ENCODE data around the gene ORC6. TPM values are rescaled to one million over a fixed set of nuclear protein-coding genes. Genes with fewer than 3 reads are reported as not detected.

Gene ORC6
- total RNA-seq, 1 experiment from 2014 or later: 77.1 TPM

- Histone ChIP-seq H3K27ac (peak within 1 kb of the TSS; percentile 93), H3K36me3 (peaks cover 22% of the 10 kb centered on the region), H3K9me3 (replicated peaks) (no peaks in the 10 kb centered on the region), H3K27me3 (no peaks in the 10 kb centered on the region), H3K4me3 (peak within 1 kb of the TSS; percentile 86), H3K4me1 (peaks cover 8% of the 10 kb centered on the region)
- DNase-seq: peak; percentile 99
Observed at GRCh38 chr16:46688654-46689364, 650 bp upstream of the ORC6 start, which contains the start of gene VPS35. Gene VPS35, minus strand, starts transcription at chr16:46689178. Its CDS starts 45 bp downstream, at chr16:46689133.

- DNase-seq: peak in 1 of 2 experiments; percentile 17
- H3K4me3 ChIP-seq: peak overlapping the region; percentile 86
- H3K27ac ChIP-seq: peak overlapping the region; percentile 93
- peaks cover 32% of the 10 kb centered on the region for H3K36me3 ChIP-seq
- H3K4me1 ChIP-seq: peaks cover 8% of the 10 kb centered on the region
- no peaks in the 10 kb centered on the region for H3K27me3 ChIP-seq
- no peaks in the 10 kb centered on the region for H3K9me3 ChIP-seq (replicated peaks)
Observed at GRCh38 chr16:46690281-46691178, 1.1 kb downstream of the ORC6 start.

GRCh38 chr16:46691726-46692125, 2.3 kb downstream of the ORC6 start:
- Histone ChIP-seq H3K9me3 (replicated peaks) (no peaks in the 10 kb centered on the region), H3K4me1 (peaks cover 8% of the 10 kb centered on the region), H3K27me3 (no peaks in the 10 kb centered on the region), H3K4me3 (no peak overlapping the region; the same call in 1 of the 2 replicates), H3K27ac (no peak overlapping the region), H3K36me3 (peaks cover 44% of the 10 kb centered on the region)
- DNase-seq: no peak

GRCh38 chr16:46693598-46693997, 4.1 kb downstream of the ORC6 start:
- Histone ChIP-seq H3K4me1 (peaks cover 5% of the 10 kb centered on the region), H3K9me3 (replicated peaks) (no peaks in the 10 kb centered on the region), H3K4me3 (no peak overlapping the region), H3K36me3 (peaks cover 63% of the 10 kb centered on the region), H3K27ac (no peak overlapping the region), H3K27me3 (no peaks in the 10 kb centered on the region)
- no peak for DNase-seq

GRCh38 chr16:46695937-46696336, 6.5 kb downstream of the ORC6 start:
- no peak overlapping the region for H3K4me3 ChIP-seq
- H3K36me3 ChIP-seq: peaks cover 72% of the 10 kb centered on the region
- no peaks in the 10 kb centered on the region for H3K27me3 ChIP-seq
- H3K27ac ChIP-seq: no peak overlapping the region
- no peaks in the 10 kb centered on the region for H3K9me3 ChIP-seq (replicated peaks)
- no peak for DNase-seq
- peaks cover 5% of the 10 kb centered on the region for H3K4me1 ChIP-seq

GRCh38 chr16:46696957-46697356, 7.5 kb downstream of the ORC6 start:
- no peaks in the 10 kb centered on the region for H3K4me1 ChIP-seq
- no peak overlapping the region for H3K4me3 ChIP-seq
- no peaks in the 10 kb centered on the region for H3K9me3 ChIP-seq (replicated peaks)
- H3K36me3 ChIP-seq: peaks cover 68% of the 10 kb centered on the region
- no peaks in the 10 kb centered on the region for H3K27me3 ChIP-seq
- H3K27ac ChIP-seq: no peak overlapping the region
- no peak for DNase-seq

GRCh38 chr16:46700048-46700447, 10.6 kb downstream of the ORC6 start:
- DNase-seq: no peak
- peaks cover 57% of the 10 kb centered on the region for H3K36me3 ChIP-seq
- no peaks in the 10 kb centered on the region for H3K9me3 ChIP-seq (replicated peaks)

GRCh38 chr16:46701615-46702014, 12.2 kb downstream of the ORC6 start:
- Histone ChIP-seq H3K4me1 (no peaks in the 10 kb centered on the region), H3K27me3 (no peaks in the 10 kb centered on the region), H3K36me3 (peaks cover 41% of the 10 kb centered on the region), H3K4me3 (no peak overlapping the region), H3K27ac (no peak overlapping the region), H3K9me3 (replicated peaks) (no peaks in the 10 kb centered on the region)
- DNase-seq: no peak

More at GRCh38 chr16:46700048-46700447, 10.6 kb downstream of the ORC6 start:
- H3K4me1 ChIP-seq: no peaks in the 10 kb centered on the region
- H3K27me3 ChIP-seq: no peaks in the 10 kb centered on the region
- H3K4me3 ChIP-seq: no peak overlapping the region
- H3K27ac ChIP-seq: no peak overlapping the region

GRCh38 chr16:46702030-46702429, 12.6 kb downstream of the ORC6 start:
- Histone ChIP-seq H3K4me1 (no peaks in the 10 kb centered on the region), H3K9me3 (replicated peaks) (no peaks in the 10 kb centered on the region), H3K36me3 (peaks cover 37% of the 10 kb centered on the region), H3K27me3 (no peaks in the 10 kb centered on the region), H3K27ac (no peak overlapping the region), H3K4me3 (no peak overlapping the region)
- DNase-seq: no peak

- no peak for DNase-seq
- H3K27ac ChIP-seq: no peak overlapping the region
- no peaks in the 10 kb centered on the region for H3K27me3 ChIP-seq
- H3K9me3 ChIP-seq (replicated peaks): no peaks in the 10 kb centered on the region
- H3K4me1 ChIP-seq: no peaks in the 10 kb centered on the region
- H3K4me3 ChIP-seq: no peak overlapping the region
- peaks cover 7% of the 10 kb centered on the region; the same call in 1 of the 2 replicates for H3K36me3 ChIP-seq
Observed at GRCh38 chr16:46706642-46707041, 17.2 kb downstream of the ORC6 start.

GRCh38 chr16:46709469-46710005, 20.1 kb downstream of the ORC6 start:
- DNase-seq: no peak
- H3K27me3 ChIP-seq: no peaks in the 10 kb centered on the region
- no peak overlapping the region for H3K27ac ChIP-seq
- no peak overlapping the region for H3K4me3 ChIP-seq
- H3K4me1 ChIP-seq: no peaks in the 10 kb centered on the region
- no peaks in the 10 kb centered on the region for H3K9me3 ChIP-seq (replicated peaks)
- no peaks in the 10 kb centered on the region for H3K36me3 ChIP-seq

GRCh38 chr16:46711106-46712058, 21.9 kb downstream of the ORC6 start:
- no peak for DNase-seq
- Histone ChIP-seq H3K9me3 (replicated peaks) (no peaks in the 10 kb centered on the region), H3K27ac (no peak overlapping the region), H3K36me3 (no peaks in the 10 kb centered on the region), H3K27me3 (no peaks in the 10 kb centered on the region), H3K4me1 (no peaks in the 10 kb centered on the region), H3K4me3 (no peak overlapping the region)

GRCh38 chr16:46712911-46713310, 23.5 kb downstream of the ORC6 start:
- DNase-seq: no peak
- Histone ChIP-seq H3K27ac (no peak overlapping the region), H3K9me3 (replicated peaks) (no peaks in the 10 kb centered on the region), H3K36me3 (no peaks in the 10 kb centered on the region), H3K4me1 (no peaks in the 10 kb centered on the region), H3K27me3 (no peaks in the 10 kb centered on the region), H3K4me3 (no peak overlapping the region)

- Histone ChIP-seq H3K4me3 (no peak overlapping the region), H3K4me1 (no peaks in the 10 kb centered on the region)
- DNase-seq: no peak
Observed at GRCh38 chr16:46713634-46714033, 24.2 kb downstream of the ORC6 start.

More at GRCh38 chr16:46713634-46714033, 24.2 kb downstream of the ORC6 start:
- H3K27ac ChIP-seq: no peak overlapping the region
- no peaks in the 10 kb centered on the region for H3K36me3 ChIP-seq
- H3K9me3 ChIP-seq (replicated peaks): no peaks in the 10 kb centered on the region
- no peaks in the 10 kb centered on the region for H3K27me3 ChIP-seq
